GM21528 (cell line): Measurements from ENCODE around the gene NFYB.
"Not testable (repeated sequence)": the region's sequence is repeated elsewhere in the genome, so short reads cannot be mapped to it uniquely, and the experiment has no call there.

Experiments used
- ATAC-seq: cut with Tn5 transposase; IDR thresholded peaks from one replicate; pipeline ENCODE4 v1.9.1; 2021; ENCODE audit warnings: mild to moderate bottlenecking, moderate library complexity; ENCODE audit not compliant: unreplicated experiment, low FRiP score

The NFYB gene

GRCh38 chr12:104122298-104122697 is 15.7 kb downstream of the NFYB start:
- ATAC-seq = no peak

- ATAC-seq = no peak
Measured at GRCh38 chr12:104121001-104121400, 17.0 kb downstream of the NFYB start.

GRCh38 chr12:104115587-104115975 is 22.4 kb downstream of the NFYB start:
- no peak for ATAC-seq

- not testable (repeated sequence) for ATAC-seq
Measured at GRCh38 chr12:104114834-104115586, 23.0 kb downstream of the NFYB start.

- ATAC-seq = no peak
Measured at GRCh38 chr12:104109446-104110271, 28.4 kb downstream of the NFYB start.

GRCh38 chr12:104108755-104109445 is 29.1 kb downstream of the NFYB start:
- ATAC-seq = peak; percentile 57

- ATAC-seq = no peak
Measured at GRCh38 chr12:104106965-104107364, 31.0 kb downstream of the NFYB start.

- no peak for ATAC-seq
Measured at GRCh38 chr12:104105461-104105860, 32.5 kb downstream of the NFYB start.

GRCh38 chr12:104097954-104098353 is 40.1 kb downstream of the NFYB start:
- no peak for ATAC-seq

GRCh38 chr12:104095289-104095688 is 42.7 kb downstream of the NFYB start:
- no peak for ATAC-seq

GRCh38 chr12:104094284-104094683 is 43.7 kb downstream of the NFYB start:
- ATAC-seq = no peak

- ATAC-seq = no peak
Measured at GRCh38 chr12:104091136-104091535, 46.9 kb downstream of the NFYB start.

- no peak for ATAC-seq
Measured at GRCh38 chr12:104090685-104091084, 47.3 kb downstream of the NFYB start.

- no peak for ATAC-seq
Measured at GRCh38 chr12:104083769-104084475, 54.1 kb downstream of the NFYB start.

GRCh38 chr12:104080764-104081163 is 57.2 kb downstream of the NFYB start:
- ATAC-seq = no peak

GRCh38 chr12:104079024-104079423 is 59.0 kb downstream of the NFYB start:
- ATAC-seq = no peak

- no peak for ATAC-seq
Measured at GRCh38 chr12:104073699-104074098, 64.3 kb downstream of the NFYB start.

GRCh38 chr12:104072099-104072498 is 65.9 kb downstream of the NFYB start:
- no peak for ATAC-seq
